HEK293 (cell line): ENCODE data around the gene GTF2F1.

Source experiments
- MYNN ChIP-seq: fragments of 450-650 bp; formaldehyde crosslinking; IDR thresholded peaks from 2 replicates; pipeline ENCODE4 v1.5.1; 2016; ENCODE audit warnings: missing biosample characterization, missing genetic modification characterization, borderline replicate concordance
- SP2 ChIP-seq: fragments of 450-650 bp; formaldehyde crosslinking; IDR thresholded peaks from 2 replicates; pipeline ENCODE4 v1.5.1; 2016; ENCODE audit warnings: missing biosample characterization, missing genetic modification characterization
- YY1 ChIP-seq: fragments of 450-650 bp; formaldehyde crosslinking; IDR thresholded peaks from 2 replicates; pipeline ENCODE4 v1.5.1; 2018; ENCODE audit warnings: missing biosample characterization, missing genetic modification characterization
- ZNF133 ChIP-seq: fragments of 450-650 bp; formaldehyde crosslinking; IDR thresholded peaks from 2 replicates; pipeline ENCODE4 v1.5.1; 2016; ENCODE audit warnings: missing biosample characterization, missing genetic modification characterization
- ZNF202 ChIP-seq: fragments of 450-650 bp; formaldehyde crosslinking; IDR thresholded peaks from 2 replicates; pipeline ENCODE4 v1.5.1; 2016; ENCODE audit warnings: missing biosample characterization, missing genetic modification characterization, borderline replicate concordance
- ZNF214 ChIP-seq: fragments of 450-650 bp; formaldehyde crosslinking; IDR thresholded peaks from 2 replicates; pipeline ENCODE4 v1.5.1; 2017; ENCODE audit warnings: missing biosample characterization, mild to moderate bottlenecking, missing genetic modification characterization, borderline replicate concordance
- ZNF292 ChIP-seq: fragments of 450-650 bp; formaldehyde crosslinking; IDR thresholded peaks from 2 replicates; pipeline ENCODE4 v1.5.1; 2016; ENCODE audit warnings: low read depth, missing biosample characterization, missing genetic modification characterization, borderline replicate concordance
- ZNF48 ChIP-seq: fragments of 450-650 bp; formaldehyde crosslinking; IDR thresholded peaks from 2 replicates; pipeline ENCODE4 v1.5.1; 2016; ENCODE audit warnings: missing biosample characterization, missing genetic modification characterization
- ZNF549 ChIP-seq: fragments of 450-650 bp; IDR thresholded peaks from 2 replicates; pipeline ENCODE4 v1.5.1; 2018; ENCODE audit warnings: missing biosample characterization, missing genetic modification characterization, mild to moderate bottlenecking, inconsistent platforms, moderate library complexity
- ZNF558 ChIP-seq: fragments of 450-650 bp; formaldehyde crosslinking; IDR thresholded peaks from 2 replicates; pipeline ENCODE4 v1.5.1; 2016; ENCODE audit warnings: missing biosample characterization, missing genetic modification characterization
- ZNF623 ChIP-seq: fragments of 450-650 bp; formaldehyde crosslinking; IDR thresholded peaks from 2 replicates; pipeline ENCODE4 v1.5.1; 2016; ENCODE audit warnings: missing biosample characterization, missing genetic modification characterization
- ZNF629 ChIP-seq: fragments of 450-650 bp; formaldehyde crosslinking; IDR thresholded peaks from 2 replicates; pipeline ENCODE4 v1.5.1; 2017; ENCODE audit warnings: missing biosample characterization, missing genetic modification characterization
- ZNF747 ChIP-seq: fragments of 450-650 bp; formaldehyde crosslinking; IDR thresholded peaks from 2 replicates; pipeline ENCODE4 v1.5.1; 2016; ENCODE audit warnings: missing biosample characterization, missing genetic modification characterization
- ZXDB ChIP-seq: fragments of 450-650 bp; formaldehyde crosslinking; IDR thresholded peaks from 2 replicates; pipeline ENCODE4 v1.5.1; 2016; ENCODE audit warnings: missing biosample characterization, missing genetic modification characterization
- TF ChIP-seq, protein P1 (sequence below): fragments of 450-650 bp; formaldehyde crosslinking; IDR thresholded peaks from 2 replicates; pipeline ENCODE4 v1.5.1; 2016; ENCODE audit warnings: missing biosample characterization, missing genetic modification characterization
- TF ChIP-seq, protein P2 (sequence below): fragments of 450-650 bp; formaldehyde crosslinking; IDR thresholded peaks from 2 replicates; pipeline ENCODE4 v1.5.1; 2016; ENCODE audit warnings: missing biosample characterization, missing genetic modification characterization
- TF ChIP-seq, protein P3 (sequence below): fragments of 450-650 bp; formaldehyde crosslinking; IDR thresholded peaks from 2 replicates; pipeline ENCODE4 v1.5.1; 2016; ENCODE audit warnings: missing biosample characterization, missing genetic modification characterization
- TF ChIP-seq, protein P4 (sequence below): fragments of 450-650 bp; formaldehyde crosslinking; IDR thresholded peaks from 2 replicates; pipeline ENCODE4 v1.5.1; 2016; ENCODE audit warnings: missing biosample characterization, missing genetic modification characterization

GTF2F1 gene

DNA sequence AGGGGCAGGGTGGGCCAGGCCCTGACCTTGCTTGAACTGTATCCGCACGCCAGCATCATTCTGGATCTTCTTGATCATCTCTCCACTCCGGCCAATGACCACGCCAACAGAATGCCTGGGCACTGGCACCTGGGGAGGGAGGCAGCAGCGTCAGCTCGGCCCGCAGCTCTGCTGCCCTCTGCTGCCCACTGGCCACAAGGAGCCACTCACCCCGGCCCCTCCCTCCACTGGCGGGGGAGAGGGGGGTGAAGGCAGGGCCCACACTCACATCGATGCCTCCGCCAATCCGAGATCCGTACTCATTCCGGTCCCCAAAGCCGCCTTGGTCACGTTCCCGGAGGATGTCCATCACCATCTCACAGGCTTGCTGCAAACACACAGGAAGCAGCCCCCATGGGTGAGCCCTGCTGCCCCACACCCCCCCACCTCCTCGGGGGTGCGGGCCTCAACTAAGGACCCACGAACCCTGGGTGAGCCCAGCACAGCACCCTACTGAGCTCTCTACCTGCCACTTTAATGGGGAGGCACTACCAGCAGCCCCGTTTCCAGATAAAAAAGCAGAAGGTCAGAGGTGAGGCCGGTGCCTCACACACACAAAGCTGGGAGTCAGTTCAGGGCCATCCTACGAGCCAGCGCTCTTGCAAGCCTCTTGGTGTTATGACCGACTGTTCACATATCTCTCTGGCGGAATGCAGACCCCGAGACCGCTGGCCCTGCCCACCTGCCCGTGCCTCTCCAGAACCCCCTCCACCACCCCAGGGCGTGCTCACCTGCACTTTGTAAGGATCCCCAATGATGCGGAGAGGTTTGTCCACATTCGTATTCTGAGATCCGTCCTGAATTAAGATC lies 25.0 kb upstream of the GTF2F1 start (continued):
- TF ChIP-seq MYNN (tag by site-specific recombination) (no peak), ZNF558 (tag by site-specific recombination) (no peak), ZNF747 (tag by site-specific recombination) (no peak), ZNF623 (tag by site-specific recombination) (no peak), ZNF48 (tag by site-specific recombination) (no peak), ZNF133 (tag by site-specific recombination) (no peak), ZNF549 (tag by site-specific recombination) (no peak), YY1 (tag by site-specific recombination) (no peak), ZNF292 (tag by site-specific recombination) (no peak), ZXDB (tag by site-specific recombination) (no peak), ZNF202 (tag by site-specific recombination) (no peak), SP2 (no peak), ZNF629 (no peak), ZNF214 (tag by site-specific recombination) (no peak)
- TF ChIP-seq, protein P1, sequence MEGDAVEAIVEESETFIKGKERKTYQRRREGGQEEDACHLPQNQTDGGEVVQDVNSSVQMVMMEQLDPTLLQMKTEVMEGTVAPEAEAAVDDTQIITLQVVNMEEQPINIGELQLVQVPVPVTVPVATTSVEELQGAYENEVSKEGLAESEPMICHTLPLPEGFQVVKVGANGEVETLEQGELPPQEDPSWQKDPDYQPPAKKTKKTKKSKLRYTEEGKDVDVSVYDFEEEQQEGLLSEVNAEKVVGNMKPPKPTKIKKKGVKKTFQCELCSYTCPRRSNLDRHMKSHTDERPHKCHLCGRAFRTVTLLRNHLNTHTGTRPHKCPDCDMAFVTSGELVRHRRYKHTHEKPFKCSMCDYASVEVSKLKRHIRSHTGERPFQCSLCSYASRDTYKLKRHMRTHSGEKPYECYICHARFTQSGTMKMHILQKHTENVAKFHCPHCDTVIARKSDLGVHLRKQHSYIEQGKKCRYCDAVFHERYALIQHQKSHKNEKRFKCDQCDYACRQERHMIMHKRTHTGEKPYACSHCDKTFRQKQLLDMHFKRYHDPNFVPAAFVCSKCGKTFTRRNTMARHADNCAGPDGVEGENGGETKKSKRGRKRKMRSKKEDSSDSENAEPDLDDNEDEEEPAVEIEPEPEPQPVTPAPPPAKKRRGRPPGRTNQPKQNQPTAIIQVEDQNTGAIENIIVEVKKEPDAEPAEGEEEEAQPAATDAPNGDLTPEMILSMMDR = peak; percentile 84
- TF ChIP-seq, protein P2, sequence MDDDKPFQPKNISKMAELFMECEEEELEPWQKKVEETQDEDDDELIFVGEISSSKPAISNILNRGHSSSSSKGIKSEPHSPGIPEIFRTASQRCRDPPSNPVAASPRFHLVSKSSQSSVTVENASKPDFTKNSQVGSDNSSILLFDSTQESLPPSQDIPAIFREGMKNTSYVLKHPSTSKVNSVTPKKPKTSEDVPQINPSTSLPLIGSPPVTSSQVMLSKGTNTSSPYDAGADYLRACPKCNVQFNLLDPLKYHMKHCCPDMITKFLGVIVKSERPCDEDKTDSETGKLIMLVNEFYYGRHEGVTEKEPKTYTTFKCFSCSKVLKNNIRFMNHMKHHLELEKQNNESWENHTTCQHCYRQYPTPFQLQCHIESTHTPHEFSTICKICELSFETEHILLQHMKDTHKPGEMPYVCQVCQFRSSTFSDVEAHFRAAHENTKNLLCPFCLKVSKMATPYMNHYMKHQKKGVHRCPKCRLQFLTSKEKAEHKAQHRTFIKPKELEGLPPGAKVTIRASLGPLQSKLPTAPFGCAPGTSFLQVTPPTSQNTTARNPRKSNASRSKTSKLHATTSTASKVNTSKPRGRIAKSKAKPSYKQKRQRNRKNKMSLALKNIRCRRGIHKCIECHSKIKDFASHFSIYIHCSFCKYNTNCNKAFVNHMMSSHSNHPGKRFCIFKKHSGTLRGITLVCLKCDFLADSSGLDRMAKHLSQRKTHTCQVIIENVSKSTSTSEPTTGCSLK (tag by site-specific recombination) = no peak
- TF ChIP-seq, protein P3, sequence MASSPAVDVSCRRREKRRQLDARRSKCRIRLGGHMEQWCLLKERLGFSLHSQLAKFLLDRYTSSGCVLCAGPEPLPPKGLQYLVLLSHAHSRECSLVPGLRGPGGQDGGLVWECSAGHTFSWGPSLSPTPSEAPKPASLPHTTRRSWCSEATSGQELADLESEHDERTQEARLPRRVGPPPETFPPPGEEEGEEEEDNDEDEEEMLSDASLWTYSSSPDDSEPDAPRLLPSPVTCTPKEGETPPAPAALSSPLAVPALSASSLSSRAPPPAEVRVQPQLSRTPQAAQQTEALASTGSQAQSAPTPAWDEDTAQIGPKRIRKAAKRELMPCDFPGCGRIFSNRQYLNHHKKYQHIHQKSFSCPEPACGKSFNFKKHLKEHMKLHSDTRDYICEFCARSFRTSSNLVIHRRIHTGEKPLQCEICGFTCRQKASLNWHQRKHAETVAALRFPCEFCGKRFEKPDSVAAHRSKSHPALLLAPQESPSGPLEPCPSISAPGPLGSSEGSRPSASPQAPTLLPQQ (tag by site-specific recombination) = 0 out of 2 replicates have a peak, but pooled peaks have one; percentile 32
- TF ChIP-seq, protein P4, sequence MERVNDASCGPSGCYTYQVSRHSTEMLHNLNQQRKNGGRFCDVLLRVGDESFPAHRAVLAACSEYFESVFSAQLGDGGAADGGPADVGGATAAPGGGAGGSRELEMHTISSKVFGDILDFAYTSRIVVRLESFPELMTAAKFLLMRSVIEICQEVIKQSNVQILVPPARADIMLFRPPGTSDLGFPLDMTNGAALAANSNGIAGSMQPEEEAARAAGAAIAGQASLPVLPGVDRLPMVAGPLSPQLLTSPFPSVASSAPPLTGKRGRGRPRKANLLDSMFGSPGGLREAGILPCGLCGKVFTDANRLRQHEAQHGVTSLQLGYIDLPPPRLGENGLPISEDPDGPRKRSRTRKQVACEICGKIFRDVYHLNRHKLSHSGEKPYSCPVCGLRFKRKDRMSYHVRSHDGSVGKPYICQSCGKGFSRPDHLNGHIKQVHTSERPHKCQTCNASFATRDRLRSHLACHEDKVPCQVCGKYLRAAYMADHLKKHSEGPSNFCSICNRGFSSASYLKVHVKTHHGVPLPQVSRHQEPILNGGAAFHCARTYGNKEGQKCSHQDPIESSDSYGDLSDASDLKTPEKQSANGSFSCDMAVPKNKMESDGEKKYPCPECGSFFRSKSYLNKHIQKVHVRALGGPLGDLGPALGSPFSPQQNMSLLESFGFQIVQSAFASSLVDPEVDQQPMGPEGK = peak; percentile 64
